H1 (cell line): ENCODE data around the gene GPR139. TPM values are rescaled to one million over a fixed set of nuclear protein-coding genes. Genes with fewer than 3 reads are reported as not detected.

ENCODE experiments used
- RAD21 ChIP-seq, 2 experiments: IDR thresholded peaks in 1 of 2; conservative IDR thresholded peaks in 1 of 2; 2 replicates each; pipeline ENCODE4 v1.6.1; 2011; ENCODE audit warnings: low read depth in 2 of 2, low read length in 2 of 2, improper control_type of control experiment in 1 of 2, inconsistent platforms in 1 of 2, mild to moderate bottlenecking in 1 of 2, moderate library complexity in 1 of 2
- RBBP5 ChIP-seq: IDR thresholded peaks from 2 replicates; pipeline ENCODE4 v1.7.1; 2012; ENCODE audit warnings: low read depth, mild to moderate bottlenecking, inconsistent platforms, low read length, moderate library complexity, borderline replicate concordance
- SAP30 ChIP-seq: fragments of 300-600 bp; sonication (generic); IDR thresholded peaks from 2 replicates; pipeline ENCODE4 v1.7.1; 2012; ENCODE audit warnings: low read length, moderate library complexity, mild to moderate bottlenecking, inconsistent platforms; ENCODE audit not compliant: insufficient read depth, insufficient replicate concordance
- polyA plus RNA-seq, 7 experiments: library from polyadenylated mRNA; depleted of rRNA in 3 of 7; stranded (reverse) in 5 of 7; unstranded in 2 of 7; fragments of >200 nt in 5 of 7; fragments of 200-250 nt in 2 of 7; gene quantifications; 1 replicate in 5 of 7; 2 replicates in 1 of 7; 4 replicates in 1 of 7; pipeline versions ENCODE4 v1.2.1 to v1.2.3, GENCODE V29; 2011 to 2013; ENCODE audit warnings: missing spikeins in 2 of 7, mixed read lengths in 2 of 7
- total RNA-seq: library from RNA; stranded (reverse); fragmentation: NEBNext Ultra II Directional; extraction: Animal tissue kit (Norgen Biotek cat#: 25700); gene quantifications from 2 replicates; pipeline ENCODE4 v1.2.1, GENCODE V29; 2021
- TF ChIP-seq, protein P1 (sequence below): IDR thresholded peaks from 2 replicates; pipeline ENCODE4 v1.6.1; 2012; ENCODE audit warnings: inconsistent platforms

GPR139 gene
- total and polyA plus RNA-seq, 2 of the 8 experiments (the other 6 are each of a cell fraction or from before 2014, with no cell fraction given) = 0.84 to 2.2 TPM

DNA sequence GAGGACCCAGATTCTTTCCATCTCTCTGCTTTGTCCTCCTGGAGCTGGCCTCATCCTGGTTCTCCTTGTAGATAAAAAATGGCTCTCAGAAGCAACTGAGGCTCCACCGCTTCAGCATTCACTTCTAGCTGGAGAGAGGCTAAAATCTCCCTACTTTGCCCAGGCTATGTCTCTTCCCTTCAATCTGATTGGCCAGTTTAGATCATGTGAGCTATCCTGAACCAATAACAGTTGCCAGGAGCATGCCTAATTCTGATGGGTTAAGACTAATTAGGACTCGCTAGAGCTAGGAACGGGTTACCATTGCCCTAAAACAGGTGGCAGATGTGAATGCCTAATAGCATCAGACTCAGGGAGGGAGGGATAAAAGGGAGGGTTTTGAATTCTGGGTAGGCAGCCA lies 89.6 kb downstream of the GPR139 start (continued):
- no peak for TF ChIP-seq RAD21 (IDR thresholded peaks at IDR 0.05 in 1 of 2, conservative IDR thresholded peaks at IDR 0.05 in 1 of 2; ENCODE audit: low read depth in 2 of 2, low read length in 2 of 2)
- TF ChIP-seq RBBP5 = no peak
- no peak for TF ChIP-seq SAP30
- TF ChIP-seq, protein P1, sequence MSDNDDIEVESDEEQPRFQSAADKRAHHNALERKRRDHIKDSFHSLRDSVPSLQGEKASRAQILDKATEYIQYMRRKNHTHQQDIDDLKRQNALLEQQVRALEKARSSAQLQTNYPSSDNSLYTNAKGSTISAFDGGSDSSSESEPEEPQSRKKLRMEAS = no peak

Other genes starting within 250 kb of the GPR139 start
- gene GPRC5B, start 189.0 kb downstream of the GPR139 start, total RNA-seq = 106 and 109 TPM in 2 replicates
- gene GPRC5B, start 189.0 kb downstream of the GPR139 start, polyA plus RNA-seq (2011; rRNA removed) = 160 and 196 TPM in 2 replicates